M059J (cell line): Measurements from ENCODE around the gene FOXS1. TPM values are rescaled to one million over a fixed set of nuclear protein-coding genes. Genes with fewer than 3 reads are reported as not detected.
"Not testable (repeated sequence)": the region's sequence is repeated elsewhere in the genome, so short reads cannot be mapped to it uniquely, and the experiment has no call there.

Source experiments
- DNase-seq: peaks from one replicate; pipeline ENCODE4 v3.0.0-alpha.2; 2012; ENCODE audit warnings: low read depth
- total RNA-seq: library from RNA; depleted of rRNA; stranded (reverse); fragments of >200 nt; shearing (Covaris generic); gene quantifications from 2 replicates; pipeline ENCODE4 v1.2.3, GENCODE V29; 2014

FOXS1 gene
- total RNA-seq, 1 experiment from 2014 or later: 0.12 TPM

GRCh38 chr20:31840906-31841816, 4.2 kb downstream of the FOXS1 start:
- peak; percentile 33 for DNase-seq

- peak; percentile 95 for DNase-seq
Measured at GRCh38 chr20:31839782-31840487, 5.5 kb downstream of the FOXS1 start.

- DNase-seq: peak; percentile 73
Measured at GRCh38 chr20:31838646-31839292, 6.6 kb downstream of the FOXS1 start.

GRCh38 chr20:31837896-31838397, 7.5 kb downstream of the FOXS1 start:
- peak; percentile 96 for DNase-seq

GRCh38 chr20:31836853-31837608, 8.4 kb downstream of the FOXS1 start:
- peak; percentile 90 for DNase-seq

- peak; percentile 99 for DNase-seq
Measured at GRCh38 chr20:31835977-31836852, 9.2 kb downstream of the FOXS1 start.

- peak; percentile 24 for DNase-seq
Measured at GRCh38 chr20:31835554-31835953, 9.8 kb downstream of the FOXS1 start.

- DNase-seq: no peak
Measured at GRCh38 chr20:31833931-31834521, 11.4 kb downstream of the FOXS1 start.

GRCh38 chr20:31833130-31833930, 12.1 kb downstream of the FOXS1 start:
- DNase-seq: peak; percentile 47

GRCh38 chr20:31831771-31832306, 13.6 kb downstream of the FOXS1 start:
- peak; percentile 29 for DNase-seq

GRCh38 chr20:31831211-31831610, 14.2 kb downstream of the FOXS1 start:
- no peak for DNase-seq

GRCh38 chr20:31830406-31830981, 14.9 kb downstream of the FOXS1 start:
- no peak for DNase-seq

- no peak for DNase-seq
Measured at GRCh38 chr20:31829731-31830130, 15.7 kb downstream of the FOXS1 start.

- DNase-seq: not testable (repeated sequence)
Measured at GRCh38 chr20:31828016-31828415, 17.4 kb downstream of the FOXS1 start.

GRCh38 chr20:31827059-31827458, 18.3 kb downstream of the FOXS1 start:
- DNase-seq: no peak

GRCh38 chr20:31826074-31826473, 19.3 kb downstream of the FOXS1 start:
- no peak for DNase-seq

GRCh38 chr20:31824554-31825313, 20.7 kb downstream of the FOXS1 start:
- DNase-seq: no peak

- DNase-seq: no peak
Measured at GRCh38 chr20:31824125-31824485, 21.3 kb downstream of the FOXS1 start.
